H1 (cell line): ENCODE data around the gene SMCHD1. TPM values are rescaled to one million over a fixed set of nuclear protein-coding genes. Genes with fewer than 3 reads are reported as not detected.

Experiments
- BRCA1 ChIP-seq: IDR thresholded peaks from 2 replicates; pipeline ENCODE4 v1.6.1; 2012; ENCODE audit warnings: low read depth, low read length, improper control_type of control experiment
- CEBPB ChIP-seq: IDR thresholded peaks from 2 replicates; pipeline ENCODE4 v1.6.1; 2012; ENCODE audit warnings: low read depth, low read length
- HDAC2 ChIP-seq, 2 experiments: fragments of 300-600 bp in 1 of 2; sonication (generic) in 1 of 2; IDR thresholded peaks; 2 replicates each; pipeline ENCODE4 v1.6.1; 2011 to 2012; ENCODE audit warnings: low read depth in 2 of 2, low read length in 2 of 2, mild to moderate bottlenecking in 2 of 2, moderate library complexity in 2 of 2, borderline replicate concordance in 1 of 2, inconsistent platforms in 1 of 2
- NANOG ChIP-seq: IDR thresholded peaks from 2 replicates; pipeline ENCODE4 v1.6.1; 2011; ENCODE audit warnings: low read length, low read depth, mild to moderate bottlenecking, inconsistent platforms; ENCODE audit not compliant: insufficient read depth, poor library complexity, severe bottlenecking
- SP1 ChIP-seq: IDR thresholded peaks from 2 replicates; pipeline ENCODE4 v1.6.1; 2011; ENCODE audit warnings: low read depth, low read length
- polyA plus RNA-seq, 7 experiments: library from polyadenylated mRNA; depleted of rRNA in 3 of 7; stranded (reverse) in 5 of 7; unstranded in 2 of 7; fragments of >200 nt in 5 of 7; fragments of 200-250 nt in 2 of 7; gene quantifications; 1 replicate in 5 of 7; 2 replicates in 1 of 7; 4 replicates in 1 of 7; pipeline versions ENCODE4 v1.2.1 to v1.2.3, GENCODE V29; 2011 to 2013; ENCODE audit warnings: missing spikeins in 2 of 7, mixed read lengths in 2 of 7
- total RNA-seq: library from RNA; stranded (reverse); fragmentation: NEBNext Ultra II Directional; extraction: Animal tissue kit (Norgen Biotek cat#: 25700); gene quantifications from 2 replicates; pipeline ENCODE4 v1.2.1, GENCODE V29; 2021

SMCHD1 gene
- total and polyA plus RNA-seq, 2 of the 8 experiments (the other 6 are each of a cell fraction or from before 2014, with no cell fraction given) = 9.3 to 32.0 TPM

- TF ChIP-seq CEBPB (no peak), SP1 (no peak), NANOG (no peak), HDAC2 (IDR thresholded peaks at IDR 0.05; ENCODE audit: borderline replicate concordance in 1 of 2, low read depth in 2 of 2, low read length in 2 of 2) (no peak), BRCA1 (no peak)
- TF ChIP-seq, all 59 proteins: peak for 0
These were observed 30.9 kb downstream of the SMCHD1 start (continued) for GRCh38 chr18:2686349-2686968.
